Measurements from ENCODE around the gene COA1. TPM values are rescaled to one million over a fixed set of nuclear protein-coding genes. Genes with fewer than 3 reads are reported as not detected.

COA1 gene
- polyA plus RNA-seq, 3 donors, result 34.9 to 38.2 (median 35.3) TPM

- 94 to 98% (median 96%) methylated on average over 3 of the region's 3 CpGs for WGBS, 3 donors
- H3K27ac ChIP-seq (ENCODE audit: low read depth, low read length), result no peak overlapping the region
These were observed 139.6 kb downstream of the COA1 start for GRCh38 chr7:43589728-43590127.

Other genes with a start within 250 kb of the COA1 start
- gene STK17A, start 146.4 kb downstream of the COA1 start, polyA plus RNA-seq, result 10 to 100 TPM in 1 of 3 donors, 1 to 10 TPM in 2; 6.4 to 22.2 (median 7.2) TPM
- 10 to 100 TPM; 24.3 to 92.0 (median 74.7) TPM for gene BLVRA, start 29.2 kb upstream of the COA1 start, polyA plus RNA-seq
- 100 to 1,000 TPM; 119 to 158 (median 129) TPM for gene MRPS24, start 140.0 kb upstream of the COA1 start, polyA plus RNA-seq
- gene URGCP, start 177.1 kb upstream of the COA1 start, polyA plus RNA-seq, result 10 to 100 TPM in 2 of 3 donors, 1 to 10 TPM in 1; 10.0 to 21.6 (median 20.1) TPM
- 10 to 100 TPM; 10.3 to 21.4 (median 14.8) TPM for gene UBE2D4, start 196.9 kb upstream of the COA1 start, polyA plus RNA-seq

Data from adipose tissue (tissue), 3 donors.